Transverse colon (tissue), 4 donors: Measurements from ENCODE around the gene BRME1. TPM values are rescaled to one million over a fixed set of nuclear protein-coding genes. Genes with fewer than 3 reads are reported as not detected.
A peak's percentile ranks its signal among the peaks of the same experiment; 100 is the strongest.

ENCODE experiments used
- DNase-seq: peaks from one replicate; pipeline ENCODE4 v3.0.0-alpha.2; 2019
- H3K27ac ChIP-seq, 4 donors: fragments of 200-600 bp; sonication (generic); 2 replicates each; pipeline ENCODE4 v1.5.1; 2016 to 2018; ENCODE audit warnings: inconsistent platforms in 4 of 4
- H3K27me3 ChIP-seq: fragments of 200-600 bp; sonication (generic); 2 replicates; pipeline ENCODE4 v1.5.1; 2017; ENCODE audit warnings: inconsistent platforms
- H3K36me3 ChIP-seq, 4 donors: fragments of 200-600 bp; sonication (generic); 2 replicates each; pipeline ENCODE4 v1.5.1; 2017 to 2019; ENCODE audit warnings: inconsistent platforms in 4 of 4
- H3K4me1 ChIP-seq, 4 donors: fragments of 200-600 bp; sonication (generic); 2 replicates each; pipeline ENCODE4 v1.5.1; 2017 to 2020; ENCODE audit warnings: inconsistent platforms in 4 of 4
- H3K4me3 ChIP-seq, 4 donors: fragments of 200-600 bp; sonication (generic); 1 replicate in 1 of 4; 2 replicates in 3 of 4; pipeline versions ENCODE4 v1.5.1 to v1.6.1; 2017 to 2019; ENCODE audit warnings: inconsistent platforms in 4 of 4
- H3K9me3 ChIP-seq, 2 donors: fragments of 200-600 bp; sonication (generic); 2 replicates each; pipeline ENCODE4 v1.5.1; 2017 to 2019; ENCODE audit warnings: inconsistent platforms in 2 of 2
- CTCF ChIP-seq, 5 experiments: fragments of 200-600 bp in 3 of 5; fragments of 450-650 bp in 2 of 5; sonication (generic) in 3 of 5; IDR thresholded peaks; 1 replicate in 2 of 5; 2 replicates in 3 of 5; pipeline ENCODE4 v1.5.1; 2016 to 2017; ENCODE audit warnings: antibody characterized with exemption in 5 of 5, inconsistent platforms in 3 of 5, mild to moderate bottlenecking in 2 of 5, moderate library complexity in 1 of 5
- EP300 ChIP-seq: sonication (generic); formaldehyde crosslinking; IDR thresholded peaks from one replicate; pipeline ENCODE4 v1.6.1; 2017; ENCODE audit warnings: antibody characterized with exemption, low read depth
- POLR2A ChIP-seq: fragments of 450-650 bp; IDR thresholded peaks from one replicate; pipeline ENCODE4 v1.6.1; 2016; ENCODE audit warnings: antibody characterized with exemption, mild to moderate bottlenecking, moderate library complexity
- POLR2AphosphoS5 ChIP-seq, 3 donors: sonication (generic); formaldehyde crosslinking; IDR thresholded peaks; one replicate each; pipeline ENCODE4 v1.6.1; 2016; ENCODE audit warnings: antibody characterized with exemption in 3 of 3
- WGBS, 2 donors: methylation state at CpG; one replicate each; pipeline ENCODE4 v1.1.5; 2018; ENCODE audit warnings: low coverage in 1 of 2; 5-methylcytosine and 5-hydroxymethylcytosine counted together
- in situ Hi-C, 4 donors: fragments of 200-750 bp; cut with MboI; loops; one replicate each; pipeline versions ENCODE4 v1.15.0 to v1.15.1; 2017; ENCODE audit warnings: low sequenced_read_pairs in 3 of 4, low pct_ligation_motif_present in 1 of 4, low pct_unique_long_range_greater_than_20kb in 1 of 4
- intact Hi-C: fragments of 100-400 bp; cut with DNase I; formaldehyde crosslinking; loops from one replicate; pipeline ENCODE4 v1.15.1; 2023; ENCODE audit warnings: low total_unique reads
- total RNA-seq, 4 donors: library from RNA; depleted of rRNA; stranded (reverse); fragments of >200 nt; gene quantifications; one replicate each; pipeline ENCODE4 v1.1.0, GENCODE V29; 2016

The BRME1 gene
- total RNA-seq, 4 donors from 2014 or later, result 5.2 to 102 (median 6.7) TPM

GRCh38 chr19:13906521-13906904, 596 bp upstream of the BRME1 start:
- intact Hi-C loops (no loop called here), in situ Hi-C loops (no loop called here)
- 3% methylated on average over 7 of the region's 13 CpGs; no CpG with 5 or more reads in 1 of the 2 donors for WGBS, 2 donors
- TF ChIP-seq EP300, result no peak
- peak in 1 of 3 donors; percentile 3 for TF ChIP-seq POLR2AphosphoS5 (IDR thresholded peaks at IDR 0.05)
- TF ChIP-seq CTCF (IDR thresholded peaks at IDR 0.05), result no peak
- TF ChIP-seq POLR2A, result no peak
- peaks cover 0 to 5% (median 3%) of the 10 kb centered on the region in 4 donors for H3K36me3 ChIP-seq
- H3K4me1 ChIP-seq, result peaks cover 6 to 41% (median 31%) of the 10 kb centered on the region in 4 donors
- peak overlapping the region; percentile 67 to 93 (median 81) for H3K4me3 ChIP-seq
- DNase-seq, result peak; percentile 82
- H3K27me3 ChIP-seq, result no peaks in the 10 kb centered on the region
- peak overlapping the region; percentile 87 to 96 (median 92) for H3K27ac ChIP-seq
- no peaks in the 10 kb centered on the region for H3K9me3 ChIP-seq

- no peaks in the 10 kb centered on the region for H3K36me3 ChIP-seq
- in situ Hi-C loops, result no loop called here
These were observed 2.8 kb downstream of the BRME1 start for GRCh38 chr19:13902993-13903555.

GRCh38 chr19:13899912-13900584, 5.9 kb downstream of the BRME1 start:
- H3K4me1 ChIP-seq, result peaks cover 0 to 12% (median 8%) of the 10 kb centered on the region in 4 donors
- H3K9me3 ChIP-seq, result no peaks in the 10 kb centered on the region
- peak overlapping the region; percentile 53 to 77 (median 72) for H3K27ac ChIP-seq
- in situ Hi-C loops (loop anchor here in 2 of 4 donors (10.0 to 25.0 kb wide), 2 partner anchors 155 to 162 kb away; partner anchors contain the start of genes MISP3 (in 1 of the 2) and PALM3 (in 1 of the 2)), intact Hi-C loops (no loop called here)
- no peak for DNase-seq
- TF ChIP-seq POLR2AphosphoS5 (IDR thresholded peaks at IDR 0.05) (no peak), EP300 (no peak), POLR2A (no peak), CTCF (IDR thresholded peaks at IDR 0.05) (no peak)
- 42 to 61% methylated on average over 2 to 5 of the region's 5 CpGs for WGBS, 2 donors
- no peaks in the 10 kb centered on the region for H3K27me3 ChIP-seq
- no peaks in the 10 kb centered on the region for H3K36me3 ChIP-seq
- no peak overlapping the region for H3K4me3 ChIP-seq

More at GRCh38 chr19:13902993-13903555, 2.8 kb downstream of the BRME1 start:
- H3K4me3 ChIP-seq, result no peak overlapping the region
- no peaks in the 10 kb centered on the region for H3K27me3 ChIP-seq
- intact Hi-C loops, result no loop called here
- peaks cover 6 to 33% (median 29%) of the 10 kb centered on the region in 4 donors for H3K4me1 ChIP-seq
- WGBS, 2 donors, result 86% methylated on average over 4 of the region's 4 CpGs; no CpG with 5 or more reads in 1 of the 2 donors
- no peak for DNase-seq
- H3K27ac ChIP-seq, result no peak overlapping the region
- TF ChIP-seq CTCF (IDR thresholded peaks at IDR 0.05) (peak in 2 of 5 experiments; percentile 19 to 30), EP300 (no peak)
- H3K9me3 ChIP-seq, result no peaks in the 10 kb centered on the region

- peak; percentile 57 for DNase-seq
- Histone ChIP-seq H3K4me1 (peaks cover 0 to 18% (median 11%) of the 10 kb centered on the region in 4 donors), H3K4me3 (no peak overlapping the region), H3K27ac (peak overlapping the region; percentile 53 to 77 (median 72)), H3K27me3 (no peaks in the 10 kb centered on the region), H3K9me3 (no peaks in the 10 kb centered on the region), H3K36me3 (no peaks in the 10 kb centered on the region)
- TF ChIP-seq POLR2A (no peak), POLR2AphosphoS5 (IDR thresholded peaks at IDR 0.05) (peak in 2 of 3 donors; percentile 17 to 43)
- in situ Hi-C loops, result loop anchor here in 2 of 4 donors (10.0 to 25.0 kb wide), 2 partner anchors 155 to 163 kb away; partner anchors contain the start of genes MISP3 (in 1 of the 2) and PALM3 (in 1 of the 2)
- WGBS, 2 donors, result 50% methylated on average over 10 of the region's 10 CpGs; no CpG with 5 or more reads in 1 of the 2 donors
- intact Hi-C loops, result no loop called here
These were observed 6.5 kb downstream of the BRME1 start for GRCh38 chr19:13899393-13899792.
